ENCODE measurements around the gene NEMP1.
A peak's percentile ranks its signal among the peaks of the same experiment; 100 is the strongest.
"Not testable (repeated sequence)": the region's sequence is repeated elsewhere in the genome, so short reads cannot be mapped to it uniquely, and the experiment has no call there.

Gene NEMP1, protein sequence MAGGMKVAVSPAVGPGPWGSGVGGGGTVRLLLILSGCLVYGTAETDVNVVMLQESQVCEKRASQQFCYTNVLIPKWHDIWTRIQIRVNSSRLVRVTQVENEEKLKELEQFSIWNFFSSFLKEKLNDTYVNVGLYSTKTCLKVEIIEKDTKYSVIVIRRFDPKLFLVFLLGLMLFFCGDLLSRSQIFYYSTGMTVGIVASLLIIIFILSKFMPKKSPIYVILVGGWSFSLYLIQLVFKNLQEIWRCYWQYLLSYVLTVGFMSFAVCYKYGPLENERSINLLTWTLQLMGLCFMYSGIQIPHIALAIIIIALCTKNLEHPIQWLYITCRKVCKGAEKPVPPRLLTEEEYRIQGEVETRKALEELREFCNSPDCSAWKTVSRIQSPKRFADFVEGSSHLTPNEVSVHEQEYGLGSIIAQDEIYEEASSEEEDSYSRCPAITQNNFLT

DNA sequence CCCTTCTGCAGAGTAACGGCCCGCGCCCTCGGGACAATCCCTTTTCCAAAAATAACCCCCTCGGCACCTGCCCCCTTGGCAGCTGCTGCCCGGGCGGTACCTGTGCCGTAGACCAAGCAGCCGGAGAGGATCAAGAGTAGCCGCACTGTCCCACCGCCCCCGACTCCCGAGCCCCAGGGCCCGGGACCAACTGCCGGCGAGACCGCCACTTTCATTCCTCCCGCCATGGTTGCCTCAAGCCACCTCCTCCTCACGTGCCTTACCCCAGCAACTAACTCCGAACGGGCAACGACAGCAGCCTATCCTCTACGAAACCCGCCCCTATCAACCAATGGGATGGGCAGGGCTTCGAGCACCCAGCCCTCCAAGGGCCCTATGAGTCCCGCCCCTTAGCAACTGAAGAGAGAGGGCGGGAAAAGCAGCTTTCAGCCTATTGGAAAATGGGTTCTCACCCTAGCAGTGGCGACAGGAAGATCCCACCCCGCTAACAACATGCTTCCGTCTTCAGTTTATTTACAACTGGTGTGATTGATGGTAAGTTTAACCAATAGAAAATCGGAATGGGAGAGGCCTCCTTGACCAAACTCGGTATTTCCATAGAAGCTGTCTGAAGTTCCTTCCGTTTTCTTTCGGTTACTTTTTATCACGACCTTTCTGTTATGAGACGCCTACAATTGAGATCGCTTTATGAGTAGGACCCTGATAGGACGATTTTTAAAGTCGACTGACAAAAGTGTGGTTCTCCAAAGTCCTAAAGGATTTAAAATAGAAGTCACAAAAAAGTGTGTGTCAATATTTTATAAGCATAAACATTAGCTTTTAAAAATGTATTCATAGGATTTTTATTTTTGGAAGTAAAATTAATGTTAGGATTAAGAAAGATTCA lies at the start of gene NEMP1:
Gene NEMP1, minus strand, starts transcription at position 273 of the 886 bp plus-strand sequence. Its CDS starts 46 bp downstream, at position 227.
- peak; percentile 84 for DNase-seq

DNA sequence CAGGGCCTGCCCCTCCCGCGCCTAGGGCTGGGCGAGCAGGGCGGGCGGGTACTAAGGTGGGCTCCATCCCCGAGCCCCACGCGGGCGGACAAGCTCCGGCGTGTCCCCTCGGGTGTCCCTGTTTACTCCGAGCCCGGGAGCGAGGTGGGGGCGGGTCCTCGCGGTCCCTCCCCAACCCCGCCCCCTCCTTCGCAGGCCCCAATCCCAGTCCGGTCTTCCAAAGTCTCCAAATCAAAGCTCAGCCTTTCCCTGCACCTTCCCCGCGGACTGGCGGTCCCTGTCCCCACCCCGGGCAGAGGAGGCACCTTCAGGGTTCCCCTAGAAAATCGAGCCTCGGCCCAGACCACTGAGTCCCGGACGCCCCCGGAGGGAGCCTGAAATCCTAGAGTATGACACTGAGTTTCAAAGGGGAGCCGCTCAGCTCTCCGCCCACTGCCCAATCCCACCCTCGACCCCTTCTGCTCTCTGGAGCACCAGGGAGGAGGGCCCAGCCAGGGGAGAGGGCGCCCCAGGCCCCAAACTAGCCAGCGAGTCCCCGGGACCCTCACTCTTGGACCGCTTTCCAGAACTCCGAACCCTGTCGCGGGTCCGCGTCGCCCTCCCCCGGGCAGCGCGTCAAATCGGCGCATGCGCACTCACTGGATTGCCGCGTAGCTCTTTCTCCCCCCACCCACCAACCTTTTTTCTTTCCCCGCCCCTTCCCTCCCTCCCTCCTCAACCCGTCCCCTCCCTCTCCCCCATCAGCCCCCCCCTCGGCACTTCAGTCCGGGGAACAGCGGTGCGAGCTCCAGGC lies 49.3 kb upstream of the NEMP1 start, which contains the start of gene LRP1:
Gene LRP1, plus strand, starts transcription at position 758 of the 793 bp plus-strand sequence. CDS start 482 bp downstream, outside the sequence.
- no peak for DNase-seq

DNA sequence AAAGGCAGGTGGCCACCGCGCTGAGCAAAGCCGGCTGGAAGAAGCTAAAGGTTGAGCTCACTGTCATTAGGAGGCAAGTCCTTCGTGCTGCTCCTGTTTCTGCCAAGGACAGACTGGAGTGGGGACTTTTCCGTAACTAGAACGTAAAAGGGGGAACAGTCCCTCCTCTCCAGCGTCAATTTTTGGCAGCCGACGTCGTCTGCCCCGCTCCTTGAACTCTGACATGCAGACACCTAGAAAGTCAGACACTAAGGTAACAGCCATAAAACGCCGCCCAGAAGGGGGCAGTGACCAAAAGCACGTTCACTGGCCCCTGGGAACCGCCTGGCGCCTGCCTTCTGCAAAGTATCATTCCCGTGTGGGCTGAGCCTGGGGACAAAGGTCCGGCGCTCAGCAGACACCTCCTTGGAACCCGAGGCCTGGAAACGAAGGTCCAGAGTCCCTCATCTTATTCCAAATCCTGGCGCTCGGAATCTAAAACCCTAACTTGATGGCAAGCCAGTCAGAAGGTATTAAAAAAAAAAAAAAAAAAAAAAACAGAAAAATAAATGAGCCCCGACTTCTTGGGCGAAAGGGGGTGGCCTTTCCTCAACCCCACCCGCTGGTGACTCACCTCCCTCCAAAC lies 48.6 kb upstream of the NEMP1 start:
- DNase-seq: no peak

DNA sequence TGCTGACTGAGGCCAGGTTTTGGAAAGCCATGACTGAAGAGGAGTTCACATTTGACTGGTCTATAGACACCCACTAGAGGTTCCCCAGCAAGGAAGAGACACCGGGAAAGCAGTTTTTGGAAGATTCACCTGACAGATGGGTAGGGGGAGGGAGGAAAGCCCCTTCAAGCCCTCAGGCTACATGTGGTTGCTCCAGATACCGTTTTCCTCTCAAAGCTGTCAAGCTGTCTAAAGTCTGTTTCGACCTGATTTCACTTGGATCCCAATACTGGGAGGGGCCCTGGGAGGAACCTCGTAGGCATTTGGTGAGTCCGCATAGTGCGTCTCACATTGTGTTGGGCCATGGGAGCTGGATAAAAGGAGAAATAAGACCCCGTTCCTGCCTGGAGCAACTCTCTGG lies 48.0 kb upstream of the NEMP1 start:
- no peak for DNase-seq

DNA sequence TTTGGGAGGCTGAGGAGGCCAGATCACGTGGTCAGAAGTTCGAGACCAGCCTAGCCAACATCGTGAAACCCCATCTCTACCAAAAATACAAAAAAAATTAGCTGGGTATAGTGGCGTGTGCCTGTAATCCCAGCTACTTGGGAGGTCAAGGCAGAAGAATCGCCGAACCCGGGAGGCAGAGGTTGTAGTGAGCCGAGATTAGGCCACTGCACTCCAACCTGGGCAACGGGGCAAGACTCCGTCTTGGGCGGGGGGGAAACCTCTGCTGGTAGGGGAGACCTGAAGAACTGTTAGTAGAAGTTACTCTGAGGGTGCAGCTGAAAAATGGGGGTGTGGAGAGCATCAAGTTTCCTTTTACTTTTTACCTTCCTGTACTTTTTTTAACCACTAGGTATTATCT lies 47.5 kb upstream of the NEMP1 start:
- no peak for DNase-seq

DNA sequence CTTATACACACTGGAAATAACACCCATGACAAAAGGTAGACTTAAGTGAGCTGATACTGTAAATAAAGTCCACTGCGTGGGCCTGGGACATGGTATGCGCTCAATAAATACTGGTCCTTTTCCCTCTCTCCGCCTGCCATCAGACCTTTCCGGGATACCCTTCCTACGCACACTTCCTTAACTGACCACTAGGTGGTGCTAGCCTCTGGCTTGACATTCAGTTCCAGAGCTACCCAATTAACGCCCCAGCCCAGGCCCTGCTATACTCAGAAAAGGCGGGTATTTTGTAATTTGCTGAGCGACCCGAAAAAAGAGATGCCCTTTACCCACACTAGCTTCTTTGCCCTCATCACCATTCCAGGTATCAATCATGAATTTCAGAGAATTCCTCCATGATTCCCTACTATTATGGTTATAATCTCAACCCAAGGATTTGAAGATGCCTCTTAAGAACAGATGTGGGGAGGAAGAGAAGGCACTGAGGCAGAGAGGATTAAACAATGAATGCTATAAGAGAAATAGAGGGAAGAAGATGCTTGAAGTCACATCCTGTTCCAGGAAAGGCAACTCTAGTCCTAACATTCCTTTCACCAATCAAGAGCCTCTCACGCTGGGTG lies 45.8 kb upstream of the NEMP1 start:
- no peak for DNase-seq

DNA sequence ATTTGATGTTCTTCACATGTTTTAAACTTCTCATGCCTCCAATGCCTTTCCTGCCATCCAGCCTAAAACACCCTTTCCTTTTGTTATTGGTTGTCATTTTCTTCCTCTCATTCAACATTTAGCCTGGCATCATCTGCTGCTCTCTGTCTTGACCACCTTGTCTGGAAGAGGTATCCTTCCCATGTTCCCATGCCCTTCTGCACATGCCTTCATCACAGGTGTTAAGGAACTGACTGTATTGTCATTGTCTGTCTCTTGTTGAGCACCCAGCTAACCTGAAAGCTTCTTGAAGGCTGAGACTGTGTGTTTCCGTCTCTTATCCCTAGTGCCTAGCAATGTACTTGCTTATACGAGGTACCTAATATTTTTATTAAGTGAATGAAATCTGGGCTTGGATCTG lies 45.2 kb upstream of the NEMP1 start:
- DNase-seq: no peak

DNA sequence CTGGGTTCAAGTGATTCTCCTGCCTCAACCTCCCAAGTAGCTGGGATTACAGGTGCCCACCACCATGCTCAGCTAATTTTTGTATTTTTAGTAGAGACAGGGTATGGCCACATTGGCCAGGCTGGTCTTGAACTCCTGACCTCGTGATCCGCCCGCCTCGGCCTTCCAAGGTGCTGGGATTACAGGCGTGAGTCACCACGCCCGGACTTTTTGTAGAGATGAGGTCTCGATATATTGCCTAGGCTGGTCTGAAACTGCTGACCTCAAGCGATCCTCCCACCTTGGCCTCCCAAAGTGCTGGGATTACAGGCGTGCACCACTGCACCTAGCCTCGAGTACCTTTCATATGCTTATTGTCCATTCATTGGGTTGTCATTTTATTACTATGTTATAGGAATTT lies 42.1 kb upstream of the NEMP1 start:
- DNase-seq: not testable (repeated sequence)

DNA sequence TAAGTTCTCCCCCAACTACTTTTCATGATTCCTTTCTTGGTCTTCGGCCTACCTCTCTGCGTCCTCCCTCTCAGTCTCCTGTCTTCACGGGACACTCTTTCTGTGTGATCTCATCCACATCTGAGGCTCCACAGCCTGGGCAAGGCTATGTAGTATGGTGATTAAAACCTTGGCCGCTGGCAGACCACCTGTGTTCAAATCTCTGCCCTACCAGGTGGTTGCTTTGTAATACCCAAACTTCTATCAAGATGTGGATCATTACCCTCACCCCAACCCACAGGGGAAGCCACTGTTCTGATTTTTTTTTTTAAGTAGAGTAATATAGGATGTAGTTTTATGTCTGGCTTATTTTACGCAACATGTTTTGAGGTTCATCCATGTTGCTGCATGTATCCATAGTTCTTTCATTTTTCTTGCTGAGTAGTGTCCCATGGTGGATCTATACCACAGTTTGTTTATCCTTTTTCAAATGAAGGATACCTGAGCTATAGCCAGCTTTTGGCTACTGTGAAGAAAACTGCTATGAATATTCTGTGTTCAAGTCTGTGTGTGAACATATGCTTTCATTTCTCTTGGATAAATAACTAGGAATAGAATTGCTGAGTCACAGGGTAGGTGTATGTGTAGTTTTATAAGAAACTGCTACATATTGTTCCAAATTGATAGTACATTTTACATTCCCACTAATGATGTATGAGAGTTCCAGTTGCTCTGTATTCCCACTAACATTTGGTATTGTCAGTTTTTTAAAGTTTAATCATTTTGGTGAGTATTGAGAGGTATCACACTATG lies 40.9 kb upstream of the NEMP1 start:
- DNase-seq: no peak

DNA sequence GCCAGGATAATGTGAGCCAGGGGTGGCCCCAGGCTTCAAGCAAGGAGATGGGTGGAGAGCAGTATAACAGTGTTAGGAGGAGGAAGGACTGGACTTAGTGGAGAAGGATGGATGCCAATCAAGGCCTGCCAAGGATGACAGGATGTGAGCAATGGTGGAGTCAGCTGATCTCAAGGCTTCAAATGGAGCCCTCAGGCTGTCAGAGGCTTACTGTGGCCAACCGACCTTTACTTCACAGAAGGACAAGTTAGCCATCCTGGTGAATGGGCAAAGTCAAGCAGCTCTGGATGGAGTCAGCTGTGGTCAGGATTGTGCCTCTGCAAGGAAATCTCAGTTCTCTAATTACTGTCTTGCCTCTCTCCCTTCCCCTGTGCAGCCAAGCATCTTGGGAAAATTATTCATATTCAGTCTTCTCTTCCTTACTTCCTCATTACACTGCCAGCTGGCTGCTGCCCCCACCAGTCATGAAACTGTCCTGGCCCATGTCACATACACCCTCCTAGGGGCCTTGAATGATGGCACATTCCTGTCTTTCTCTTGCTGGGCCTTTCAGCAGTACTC lies 40.2 kb upstream of the NEMP1 start:
- DNase-seq: no peak

DNA sequence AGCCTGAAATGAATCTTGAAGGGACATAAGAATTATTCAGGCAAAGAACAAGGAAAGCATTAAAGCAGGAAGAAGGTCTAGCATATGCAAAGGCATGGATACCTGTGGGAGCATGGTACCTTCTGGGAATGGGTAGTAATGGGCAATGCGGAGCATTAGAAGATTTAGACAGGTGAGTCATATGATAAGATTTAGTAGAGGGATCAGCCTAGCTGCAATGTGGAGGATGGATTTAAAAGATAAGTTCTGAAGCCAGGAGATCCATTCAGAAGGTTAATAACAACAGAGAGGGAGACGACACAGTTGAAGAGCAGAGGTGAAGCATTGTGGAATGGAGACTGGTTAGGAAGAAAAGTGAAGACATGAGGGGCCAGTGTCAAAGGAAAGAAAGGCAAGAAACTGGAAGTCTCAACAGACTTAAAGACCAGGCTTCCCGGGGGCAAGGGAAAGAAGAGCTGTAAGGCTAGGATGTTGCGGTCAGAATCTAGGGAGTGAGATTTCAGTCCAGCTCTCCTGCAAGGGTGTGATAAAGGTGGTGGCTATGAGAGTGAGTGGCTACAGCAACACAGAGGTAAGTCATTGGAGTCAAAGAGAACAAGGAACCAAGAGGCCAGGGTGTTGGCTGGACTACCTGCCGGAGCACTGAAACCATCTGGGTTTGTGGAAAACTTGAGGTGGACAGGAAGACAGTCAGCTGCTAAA lies 38.1 kb upstream of the NEMP1 start:
- DNase-seq: no peak

DNA sequence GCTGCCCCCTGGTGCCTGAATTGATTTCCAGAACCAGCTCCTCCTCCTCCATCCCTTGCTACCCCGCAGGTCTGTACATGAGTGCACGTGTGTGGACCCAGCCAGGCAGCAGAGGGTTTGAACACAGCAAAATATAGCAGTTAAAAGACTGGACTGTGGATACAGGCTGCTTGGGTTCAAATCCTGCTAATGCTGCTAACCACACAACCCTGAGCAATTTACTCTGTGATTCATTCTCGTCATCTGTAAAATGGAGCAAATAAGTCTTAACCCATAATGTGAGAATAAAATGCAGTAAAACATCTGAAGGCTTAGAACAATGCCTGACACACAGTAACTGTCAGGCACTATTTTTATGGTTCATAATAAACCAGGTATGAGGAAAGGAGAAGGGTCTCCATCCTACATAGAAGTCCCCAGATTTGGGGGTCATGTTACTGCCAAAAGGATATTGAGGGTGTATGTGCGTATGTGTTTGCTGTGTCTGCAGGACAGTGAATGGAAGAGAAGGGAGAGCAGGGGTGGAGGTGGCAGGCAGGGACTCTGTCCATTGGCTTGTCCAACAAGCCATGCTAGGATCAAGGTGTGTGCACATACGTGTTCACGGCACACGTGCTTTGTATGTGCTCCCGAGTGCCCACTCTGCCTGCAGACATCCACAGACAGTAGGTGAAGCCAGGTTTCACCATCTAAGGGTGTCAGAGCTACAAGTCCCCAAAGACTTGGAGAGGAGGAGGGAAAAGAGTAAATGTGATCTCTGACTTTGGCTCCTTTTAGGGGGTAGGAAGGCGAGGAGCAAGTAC lies 34.1 kb upstream of the NEMP1 start:
- DNase-seq: peak; percentile 22

DNA sequence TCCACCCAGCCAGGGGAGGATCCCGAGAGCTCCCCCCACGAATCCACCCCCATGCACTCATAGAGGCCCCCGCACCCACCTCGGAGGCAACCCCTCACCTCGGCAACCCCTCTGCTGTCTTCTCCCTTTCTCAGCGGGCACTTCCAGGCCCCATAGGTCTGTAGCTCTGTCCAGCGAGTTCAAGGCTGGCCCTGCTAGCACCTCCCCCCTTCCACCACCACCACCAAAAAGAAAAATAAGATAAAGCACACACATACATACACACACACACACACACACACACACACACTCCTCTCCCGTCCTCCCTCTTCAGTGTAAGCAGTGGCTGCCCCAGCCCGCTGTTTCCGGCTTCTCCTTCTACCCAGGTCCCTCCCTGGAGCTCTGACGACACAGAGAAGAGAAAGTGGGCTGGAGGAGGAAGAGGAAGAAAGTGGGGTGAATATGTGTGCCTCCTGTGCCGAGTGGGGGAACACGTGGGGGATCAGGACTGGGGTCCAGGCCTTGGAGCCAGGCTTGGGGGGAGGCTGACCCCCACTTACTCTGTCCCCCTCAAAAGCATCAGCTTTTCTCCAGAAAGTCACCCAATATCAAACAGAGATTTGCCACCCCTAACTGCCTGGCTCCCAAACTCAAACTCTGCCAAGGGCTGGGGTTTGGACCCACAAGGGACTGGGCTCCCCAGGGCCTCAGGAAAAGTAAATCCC lies 32.6 kb upstream of the NEMP1 start, which contains the start of gene STAT6:
Gene STAT6, minus strand, starts transcription at position 332 of the 704 bp plus-strand sequence. CDS start 3,084 bp downstream, outside the sequence.
- peak; percentile 31 for DNase-seq

DNA sequence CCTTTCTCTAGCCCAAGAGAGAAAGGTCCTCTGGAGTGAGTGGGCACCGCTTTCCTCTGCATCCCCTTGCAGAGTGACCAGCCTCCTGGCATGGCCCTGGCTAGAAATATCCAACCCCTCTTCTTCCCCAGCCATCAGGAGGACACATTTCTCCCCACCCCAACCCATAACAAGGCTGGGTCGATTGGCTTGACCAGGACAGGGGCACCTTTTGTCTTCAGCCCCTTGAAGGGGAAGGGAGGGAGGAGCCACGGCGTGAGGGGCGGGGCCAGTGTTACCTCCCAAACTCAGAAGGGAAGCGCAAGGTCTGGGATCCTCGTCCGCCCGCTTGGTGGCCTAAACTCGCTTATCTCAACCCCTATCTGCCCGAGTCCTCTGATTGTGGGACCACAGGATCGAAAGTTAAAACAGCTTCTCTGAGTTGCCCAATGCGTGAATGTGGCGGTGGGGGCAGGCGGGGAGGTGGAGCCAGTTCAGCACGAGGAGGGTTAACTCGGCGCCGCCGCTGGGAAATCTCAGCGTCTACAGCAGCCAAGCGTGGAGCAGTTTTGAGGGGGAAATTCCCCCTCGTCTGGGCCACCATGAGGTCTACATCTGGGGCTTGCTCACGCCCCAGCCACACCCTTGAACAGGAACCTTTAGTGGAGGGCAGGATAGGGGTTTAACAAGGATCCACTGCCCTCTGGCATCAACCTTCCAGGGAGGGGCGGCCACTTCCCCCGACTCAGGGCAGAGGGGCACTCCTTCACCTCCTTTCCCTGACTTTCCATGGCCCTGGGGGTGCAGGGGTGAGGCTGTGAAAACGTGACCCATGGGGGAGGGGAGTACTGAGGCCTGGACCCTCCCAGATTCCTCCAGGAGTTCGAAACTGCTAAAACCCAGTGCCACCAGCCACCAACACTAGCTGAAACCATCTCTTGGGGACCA lies 31.8 kb upstream of the NEMP1 start:
- DNase-seq: no peak

DNA sequence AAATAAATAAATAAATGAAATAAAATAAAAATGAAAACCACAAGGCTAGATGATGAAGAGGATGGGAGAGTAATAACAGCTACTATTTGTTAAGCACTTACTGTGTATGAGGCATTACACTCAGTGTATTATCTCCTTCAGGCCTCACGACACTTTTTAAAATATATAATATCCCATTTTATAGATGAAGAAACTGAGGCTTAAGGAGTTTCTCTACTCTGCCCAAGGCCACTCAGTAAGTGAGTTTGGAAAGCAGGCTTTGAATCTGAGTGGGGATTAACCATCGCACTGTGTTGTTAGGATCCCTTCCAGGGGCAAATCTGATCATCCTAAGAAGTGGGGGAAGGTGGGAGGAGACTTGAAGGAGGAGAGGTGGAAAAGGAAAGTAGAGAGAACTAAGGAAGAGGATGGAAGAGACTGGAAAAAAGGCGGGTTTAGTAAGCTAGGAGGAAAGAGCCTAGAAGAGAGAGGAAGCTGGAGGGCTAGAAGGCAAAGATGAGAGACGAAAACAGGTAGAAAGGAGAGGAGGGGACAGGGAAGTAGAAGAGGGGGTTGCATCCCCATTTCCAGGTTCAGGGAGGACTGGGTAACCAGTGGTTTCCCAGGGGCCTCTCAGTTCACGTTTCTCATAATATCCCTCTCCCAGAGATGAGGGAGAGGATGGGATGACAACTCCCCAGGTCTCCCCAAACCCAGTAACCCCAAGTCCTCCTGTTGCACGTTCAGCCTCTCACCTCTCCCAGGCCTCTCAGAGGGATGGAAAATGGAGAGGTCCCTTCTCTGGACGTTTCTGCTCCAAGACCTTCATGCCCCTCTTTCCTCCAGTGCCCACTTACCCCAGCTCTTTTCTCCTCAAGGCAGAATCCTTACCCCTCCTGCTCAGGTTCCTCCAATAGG lies 30.9 kb upstream of the NEMP1 start:
- DNase-seq: no peak
